Measurements from ENCODE around the gene MYL12B. TPM values are rescaled to one million over a fixed set of nuclear protein-coding genes. Genes with fewer than 3 reads are reported as not detected.
A peak's percentile ranks its signal among the peaks of the same experiment; 100 is the strongest.
"Not testable (repeated sequence)": the region's sequence is repeated elsewhere in the genome, so short reads cannot be mapped to it uniquely, and the experiment has no call there.

Gene MYL12B
- total RNA-seq, 1 experiment from 2014 or later = 460 TPM

- DNase-seq (ENCODE audit: low spot score) = no peak
These were observed 550 bp downstream of the MYL12B start for GRCh38 chr18:3262234-3263131.

GRCh38 chr18:3263132-3263700 is 1.3 kb downstream of the MYL12B start:
- DNase-seq (ENCODE audit: low spot score) = no peak

- DNase-seq (ENCODE audit: low spot score) = no peak
These were observed 2.4 kb downstream of the MYL12B start for GRCh38 chr18:3264362-3264761.

GRCh38 chr18:3265564-3266033 is 3.7 kb downstream of the MYL12B start:
- no peak for DNase-seq (ENCODE audit: low spot score)

- no peak for DNase-seq (ENCODE audit: low spot score)
These were observed 4.2 kb downstream of the MYL12B start for GRCh38 chr18:3266062-3266608.

- no peak for DNase-seq (ENCODE audit: low spot score)
These were observed 6.4 kb downstream of the MYL12B start for GRCh38 chr18:3268306-3268705.

GRCh38 chr18:3269241-3269913 is 7.4 kb downstream of the MYL12B start:
- no peak for DNase-seq (ENCODE audit: low spot score)

GRCh38 chr18:3269914-3270299 is 8.0 kb downstream of the MYL12B start:
- no peak for DNase-seq (ENCODE audit: low spot score)

- no peak for DNase-seq (ENCODE audit: low spot score)
These were observed 11.1 kb downstream of the MYL12B start for GRCh38 chr18:3273042-3273441.

- DNase-seq (ENCODE audit: low spot score) = not testable (repeated sequence)
These were observed 15.8 kb downstream of the MYL12B start for GRCh38 chr18:3277643-3278213.

GRCh38 chr18:3279201-3280185 is 17.6 kb downstream of the MYL12B start:
- no peak for DNase-seq (ENCODE audit: low spot score)

- DNase-seq (ENCODE audit: low spot score) = peak; percentile 76
These were observed 19.8 kb downstream of the MYL12B start for GRCh38 chr18:3281456-3282400.

- DNase-seq (ENCODE audit: low spot score) = no peak
These were observed 21.4 kb downstream of the MYL12B start for GRCh38 chr18:3283253-3283863.

GRCh38 chr18:3283908-3284307 is 22.0 kb downstream of the MYL12B start:
- DNase-seq (ENCODE audit: low spot score) = no peak

- no peak for DNase-seq (ENCODE audit: low spot score)
These were observed 22.6 kb downstream of the MYL12B start for GRCh38 chr18:3284501-3284900.

- DNase-seq (ENCODE audit: low spot score) = no peak
These were observed 24.2 kb downstream of the MYL12B start for GRCh38 chr18:3286159-3286558.

- DNase-seq (ENCODE audit: low spot score) = no peak
These were observed 31.4 kb downstream of the MYL12B start for GRCh38 chr18:3293196-3293951.

- no peak for DNase-seq (ENCODE audit: low spot score)
These were observed 32.6 kb downstream of the MYL12B start for GRCh38 chr18:3294435-3295080.
